ENCODE results near the gene PPP1R9A.

Gene PPP1R9A

GRCh38 chr7:94898340-94898739 lies 9.1 kb upstream of the PPP1R9A start:
- DNase-seq (ENCODE audit: low read depth), result no peak
- no peak overlapping the region for H3K4me3 ChIP-seq (replicated peaks; ENCODE audit: low read depth, low read length)
- TF ChIP-seq, protein P1, sequence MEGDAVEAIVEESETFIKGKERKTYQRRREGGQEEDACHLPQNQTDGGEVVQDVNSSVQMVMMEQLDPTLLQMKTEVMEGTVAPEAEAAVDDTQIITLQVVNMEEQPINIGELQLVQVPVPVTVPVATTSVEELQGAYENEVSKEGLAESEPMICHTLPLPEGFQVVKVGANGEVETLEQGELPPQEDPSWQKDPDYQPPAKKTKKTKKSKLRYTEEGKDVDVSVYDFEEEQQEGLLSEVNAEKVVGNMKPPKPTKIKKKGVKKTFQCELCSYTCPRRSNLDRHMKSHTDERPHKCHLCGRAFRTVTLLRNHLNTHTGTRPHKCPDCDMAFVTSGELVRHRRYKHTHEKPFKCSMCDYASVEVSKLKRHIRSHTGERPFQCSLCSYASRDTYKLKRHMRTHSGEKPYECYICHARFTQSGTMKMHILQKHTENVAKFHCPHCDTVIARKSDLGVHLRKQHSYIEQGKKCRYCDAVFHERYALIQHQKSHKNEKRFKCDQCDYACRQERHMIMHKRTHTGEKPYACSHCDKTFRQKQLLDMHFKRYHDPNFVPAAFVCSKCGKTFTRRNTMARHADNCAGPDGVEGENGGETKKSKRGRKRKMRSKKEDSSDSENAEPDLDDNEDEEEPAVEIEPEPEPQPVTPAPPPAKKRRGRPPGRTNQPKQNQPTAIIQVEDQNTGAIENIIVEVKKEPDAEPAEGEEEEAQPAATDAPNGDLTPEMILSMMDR (IDR thresholded peaks at IDR 0.05; ENCODE audit: low read length, missing control alignments), result no peak

DNA sequence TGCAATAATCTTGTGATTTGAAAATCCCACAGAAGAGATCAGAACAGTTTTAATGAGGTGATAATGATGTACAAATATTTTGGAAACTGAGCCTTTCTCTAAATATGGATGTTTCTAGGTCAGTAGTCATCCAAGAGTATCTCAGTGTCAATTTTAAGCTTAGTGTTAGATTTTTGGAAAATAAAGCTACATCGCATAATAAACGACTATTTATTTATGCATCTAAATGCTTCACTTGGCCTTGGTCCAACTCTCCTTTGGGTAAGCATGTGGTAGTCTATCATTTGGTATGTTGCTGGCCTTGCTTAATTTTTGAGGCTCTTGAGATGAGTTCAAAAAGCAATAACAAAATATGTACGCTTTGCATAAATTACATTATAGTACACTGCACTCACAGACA lies 5.4 kb upstream of the PPP1R9A start:
- H3K4me3 ChIP-seq (replicated peaks; ENCODE audit: low read depth, low read length), result no peak overlapping the region
- DNase-seq (ENCODE audit: low read depth), result no peak
- TF ChIP-seq, protein P1 (IDR thresholded peaks at IDR 0.05; ENCODE audit: low read length, missing control alignments), result no peak

DNA sequence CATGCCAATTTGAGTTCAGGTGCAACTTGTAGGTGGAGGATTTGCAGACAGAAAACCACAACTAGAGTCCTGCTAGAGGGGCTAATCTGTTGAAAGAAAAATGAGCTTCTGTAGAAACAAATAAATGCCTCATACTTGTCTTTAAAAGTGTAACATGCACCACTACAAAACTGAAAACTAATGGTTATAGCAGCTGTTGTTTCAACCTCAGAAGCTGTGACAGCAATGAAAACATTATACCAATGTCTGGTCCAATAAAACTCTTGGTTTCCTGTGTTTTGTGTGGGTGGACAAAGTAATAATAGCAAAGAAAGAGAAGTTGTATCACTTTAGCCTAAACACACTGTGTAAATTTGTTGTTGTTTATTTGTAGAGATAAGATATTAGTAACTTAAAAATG lies 3.4 kb upstream of the PPP1R9A start:
- DNase-seq (ENCODE audit: low read depth), result no peak
- TF ChIP-seq, protein P1 (IDR thresholded peaks at IDR 0.05; ENCODE audit: low read length, missing control alignments), result no peak
- H3K4me3 ChIP-seq (replicated peaks; ENCODE audit: low read depth, low read length), result no peak overlapping the region

DNA sequence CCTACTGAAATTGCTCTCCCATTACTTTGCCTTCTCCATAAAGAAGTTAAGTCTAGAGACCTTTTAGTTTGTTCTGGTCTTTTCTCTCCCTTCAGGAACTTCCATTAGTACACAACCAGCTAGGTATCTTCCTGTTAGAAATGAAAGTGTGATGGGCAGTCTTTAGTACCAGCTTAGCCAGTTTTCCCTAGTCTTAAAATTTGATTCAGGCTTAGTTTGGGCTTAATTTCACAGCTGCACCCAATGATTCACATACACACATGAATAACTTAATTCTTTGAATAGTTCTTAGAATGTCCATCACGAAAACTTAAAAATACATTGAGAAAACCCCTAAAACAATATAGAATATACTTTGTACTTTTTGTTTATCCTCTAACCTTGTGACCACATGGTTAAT lies 2.4 kb upstream of the PPP1R9A start:
- TF ChIP-seq, protein P1 (IDR thresholded peaks at IDR 0.05; ENCODE audit: low read length, missing control alignments), result no peak
- no peak for DNase-seq (ENCODE audit: low read depth)
- no peak overlapping the region for H3K4me3 ChIP-seq (replicated peaks; ENCODE audit: low read depth, low read length)

- peak; percentile 20 for DNase-seq (ENCODE audit: low read depth)
- no peak overlapping the region for H3K4me3 ChIP-seq (replicated peaks; ENCODE audit: low read depth, low read length)
- TF ChIP-seq, protein P1 (IDR thresholded peaks at IDR 0.05; ENCODE audit: low read length, missing control alignments), result no peak
These were observed 1.1 kb upstream of the PPP1R9A start for GRCh38 chr7:94906065-94906851.

GRCh38 chr7:94907811-94908322 lies 473 bp downstream of the PPP1R9A start:
- no peak for DNase-seq (ENCODE audit: low read depth)
- H3K4me3 ChIP-seq (replicated peaks; ENCODE audit: low read depth, low read length), result peak overlapping the region; percentile 52
- TF ChIP-seq, protein P1 (IDR thresholded peaks at IDR 0.05; ENCODE audit: low read length, missing control alignments), result no peak

Data from fibroblast of pulmonary artery (primary cell).